SK-N-SH (cell line): ENCODE results near the gene LAMA1. TPM values are rescaled to one million over a fixed set of nuclear protein-coding genes. Genes with fewer than 3 reads are reported as not detected.

Experiments used
- CTCF ChIA-PET: fragments of 300-600, 350-600 bp; formaldehyde crosslinking; extraction: SDS; loops from one replicate; lab custom pipeline; 2021; lab: Yijun Ruan, JAX
- POLR2A ChIA-PET: fragments of 350-600 bp; sonication (Branson Sonifier 250); formaldehyde crosslinking; extraction: SDS; loops from one replicate; lab custom pipeline; 2020; ENCODE audit warnings: antibody characterized with exemption, inconsistent platforms; lab: Yijun Ruan, JAX
- DNase-seq: peaks from one replicate; pipeline ENCODE4 v3.0.0; 2012
- H2AFZ ChIP-seq: fragments of 200-600 bp; sonication (generic); 2 replicates; pipeline ENCODE4 v1.8.1; 2016; ENCODE audit warnings: antibody characterized with exemption, mild to moderate bottlenecking, low read depth
- H3F3A ChIP-seq: fragments of 200-600 bp; sonication (generic); replicated peaks from 2 replicates; pipeline ENCODE3; 2016; ENCODE audit warnings: antibody characterized with exemption, mild to moderate bottlenecking; ENCODE audit not compliant: insufficient read depth
- H3K27ac ChIP-seq, 2 experiments: fragments of 200-500 bp in 1 of 2; fragments of 200-600 bp in 1 of 2; sonication (Bioruptor generic) in 1 of 2; sonication (generic), shearing (Covaris generic) in 1 of 2; 2 replicates each; pipeline versions ENCODE4 v1.5.1 to v1.6.1; 2014 to 2016; ENCODE audit warnings: low read depth in 2 of 2, inconsistent platforms in 1 of 2, low read length in 1 of 2, mild to moderate bottlenecking in 1 of 2, mixed read lengths in 1 of 2
- H3K27me3 ChIP-seq: fragments of 200-600 bp; sonication (generic), shearing (Covaris generic); 2 replicates; pipeline ENCODE4 v1.6.1; 2016; ENCODE audit warnings: mixed run types; ENCODE audit not compliant: insufficient read depth
- H3K36me3 ChIP-seq, 2 experiments: fragments of 200-500 bp in 1 of 2; fragments of 200-600 bp in 1 of 2; sonication (Bioruptor generic) in 1 of 2; sonication (generic) in 1 of 2; replicated peaks in 1 of 2; 2 replicates each; pipeline versions ENCODE3 to v1.5.1; 2014 to 2016; ENCODE audit warnings: low read length in 1 of 2, mild to moderate bottlenecking in 1 of 2; ENCODE audit not compliant: insufficient read depth in 2 of 2, control insufficient read depth in 1 of 2
- H3K4me1 ChIP-seq, 2 experiments: fragments of 200-500 bp in 1 of 2; fragments of 200-600 bp in 1 of 2; sonication (Bioruptor generic) in 1 of 2; sonication (generic), shearing (Covaris generic) in 1 of 2; 2 replicates each; pipeline versions ENCODE4 v1.5.1 to v1.6.1; 2014 to 2016; ENCODE audit warnings: low read depth in 1 of 2, low read length in 1 of 2, mixed run types in 1 of 2; ENCODE audit not compliant: insufficient read depth in 2 of 2, control insufficient read depth in 1 of 2
- H3K4me2 ChIP-seq: fragments of 200-600 bp; sonication (generic), shearing (Covaris generic); 2 replicates; pipeline ENCODE4 v1.6.1; 2017; ENCODE audit warnings: mixed run types
- H3K4me3 ChIP-seq, 2 experiments: fragments of 200-500 bp in 1 of 2; fragments of 200-600 bp in 1 of 2; sonication (Bioruptor generic) in 1 of 2; sonication (generic), shearing (Covaris generic) in 1 of 2; 2 replicates each; pipeline versions ENCODE4 v1.5.1 to v1.8.1; 2014 to 2016; ENCODE audit warnings: low read depth in 2 of 2, inconsistent platforms in 1 of 2, low read length in 1 of 2, mild to moderate bottlenecking in 1 of 2, mixed read lengths in 1 of 2, moderate library complexity in 1 of 2
- H3K79me2 ChIP-seq: fragments of 200-600 bp; sonication (generic); 2 replicates; pipeline ENCODE4 v1.8.1; 2017; ENCODE audit warnings: mild to moderate bottlenecking; ENCODE audit not compliant: insufficient read depth
- H3K9ac ChIP-seq: fragments of 200-600 bp; sonication (generic); 2 replicates; pipeline ENCODE4 v1.6.1; 2017; ENCODE audit warnings: mixed run types
- H3K9me2 ChIP-seq: fragments of 200-600 bp; sonication (generic); 2 replicates; pipeline ENCODE4 v1.6.1; 2017; ENCODE audit warnings: mixed run types
- H3K9me3 ChIP-seq: fragments of 200-600 bp; sonication (generic); 2 replicates; pipeline ENCODE4 v1.6.1; 2017; ENCODE audit warnings: mixed run types, mild to moderate bottlenecking, moderate library complexity
- H4K20me1 ChIP-seq: fragments of 200-600 bp; sonication (generic); 2 replicates; pipeline ENCODE4 v1.6.1; 2017; ENCODE audit warnings: mild to moderate bottlenecking, mixed run types; ENCODE audit not compliant: insufficient read depth
- CHD2 ChIP-seq: fragments of 150-350 bp; IDR thresholded peaks from 2 replicates; pipeline ENCODE4 v1.6.1; 2018; ENCODE audit warnings: low read length; ENCODE audit not compliant: partially characterized antibody
- FOSL2 ChIP-seq: IDR thresholded peaks from 2 replicates; pipeline ENCODE4 v1.4.0; 2012; ENCODE audit warnings: low read depth, mild to moderate bottlenecking, moderate library complexity, borderline replicate concordance
- FOXM1 ChIP-seq: IDR thresholded peaks from 2 replicates; pipeline ENCODE4 v1.4.0; 2012; ENCODE audit warnings: low read depth, mild to moderate bottlenecking
- GATA2 ChIP-seq: sonication (generic); formaldehyde crosslinking; IDR thresholded peaks from 2 replicates; pipeline ENCODE4 v1.5.0; 2020; ENCODE audit warnings: mild to moderate bottlenecking, missing genetic modification reagents
- JUND ChIP-seq: IDR thresholded peaks from 2 replicates; pipeline ENCODE4 v1.4.0; 2012
- NFIC ChIP-seq: IDR thresholded peaks from 2 replicates; pipeline ENCODE4 v1.4.0; 2012; ENCODE audit warnings: borderline replicate concordance
- NRF1 ChIP-seq: IDR thresholded peaks from 2 replicates; pipeline ENCODE4 v1.6.1; 2012; ENCODE audit warnings: low read depth, mild to moderate bottlenecking, low read length
- POLR2AphosphoS5 ChIP-seq: IDR thresholded peaks from 2 replicates; pipeline ENCODE4 v1.6.1; 2012; ENCODE audit warnings: low read depth, low read length
- RFX5 ChIP-seq: IDR thresholded peaks from 2 replicates; pipeline ENCODE4 v1.6.1; 2012; ENCODE audit warnings: mild to moderate bottlenecking, improper control_type of control experiment, low read length
- SMC3 ChIP-seq: IDR thresholded peaks from 2 replicates; pipeline ENCODE4 v1.6.1; 2012; ENCODE audit warnings: low read depth, low read length, improper control_type of control experiment
- USF1 ChIP-seq: IDR thresholded peaks from 2 replicates; pipeline ENCODE4 v1.4.0; 2012; ENCODE audit warnings: low read depth, borderline replicate concordance
- USF2 ChIP-seq: fragments of 150-350 bp; IDR thresholded peaks from 2 replicates; pipeline ENCODE4 v1.6.1; 2017; ENCODE audit warnings: antibody characterized with exemption, low read length, low read depth, borderline replicate concordance
- whole genome bisulfite sequencing: methylation state at CpG from one replicate; pipeline ENCODE4 v1.1.6; 2017; ENCODE audit warnings: low lambda C conversion rate; 5-methylcytosine and 5-hydroxymethylcytosine counted together
- polyA plus RNA-seq, 3 experiments: library from polyadenylated mRNA; depleted of rRNA; stranded (reverse); fragments of >200 nt; gene quantifications; 2 replicates each; pipeline ENCODE4 v1.2.3, GENCODE V29; 2012
- TF ChIP-seq, protein P1 (sequence below): fragments of 200-600 bp; sonication (generic); IDR thresholded peaks from 2 replicates; pipeline ENCODE4 v1.6.1; 2017; ENCODE audit warnings: antibody characterized with exemption, mild to moderate bottlenecking, moderate library complexity
- TF ChIP-seq, protein P2 (sequence below): fragments of 150-350 bp; IDR thresholded peaks from 2 replicates; pipeline ENCODE4 v1.6.1; 2016; ENCODE audit warnings: mild to moderate bottlenecking, low read depth, low read length
- TF ChIP-seq, protein P3 (sequence below): IDR thresholded peaks from 2 replicates; pipeline ENCODE4 v1.6.1; 2012; ENCODE audit warnings: mild to moderate bottlenecking, low read depth, low read length, moderate library complexity

The LAMA1 gene
- polyA plus RNA-seq, 1 of the 3 experiments (the other 2 are of a cell fraction), result 0.07 TPM

DNA sequence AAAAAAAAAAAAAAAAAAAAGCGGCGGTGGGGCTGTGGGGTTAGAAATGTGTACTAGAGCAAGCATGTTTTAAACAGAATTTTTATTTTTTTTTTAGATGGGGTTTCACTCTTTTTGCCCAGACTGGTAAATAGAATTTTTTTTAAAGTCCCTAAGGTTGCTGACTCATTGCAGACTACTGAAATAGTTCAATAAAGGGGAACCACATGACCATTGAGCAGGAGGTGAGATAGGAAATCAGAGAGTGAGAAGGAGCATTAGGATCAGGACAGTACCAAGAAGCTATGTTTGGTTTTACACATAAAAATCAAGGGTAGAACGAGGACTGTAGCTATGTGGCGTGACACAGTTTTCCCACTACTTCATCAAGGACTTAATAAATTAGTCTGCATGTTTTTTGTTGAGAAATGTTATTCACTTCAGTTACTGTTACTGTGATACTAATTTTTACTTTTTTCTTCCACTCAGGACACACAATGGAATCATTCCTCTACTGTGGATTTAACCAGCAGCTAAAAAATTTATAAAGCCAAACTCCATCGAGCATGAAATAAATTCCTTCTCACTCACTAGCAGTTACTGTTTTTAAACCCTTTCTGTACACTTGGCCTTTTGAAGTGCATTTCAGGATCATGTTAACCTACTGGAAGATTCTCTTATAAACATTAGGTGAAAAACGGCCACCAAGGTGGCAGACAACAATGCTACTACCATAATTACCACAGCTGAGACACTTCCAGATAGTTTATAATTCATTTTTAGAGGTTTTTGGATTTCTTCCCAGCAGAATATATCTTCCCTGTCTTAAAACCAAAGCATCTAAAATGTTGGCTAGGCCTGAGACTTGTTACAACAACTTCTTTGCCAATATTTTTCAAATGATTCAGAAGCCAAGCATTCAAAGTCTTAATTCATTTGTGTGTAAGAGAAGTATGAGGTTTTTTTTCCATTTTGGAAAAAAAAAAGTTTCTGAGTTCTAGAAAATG is 33.2 kb downstream of the LAMA1 start:
- DNase-seq, result no peak
- Histone ChIP-seq H2AFZ (no peak overlapping the region), H3F3A (no peaks in the 10 kb centered on the region), H3K79me2 (no peaks in the 10 kb centered on the region), H3K36me3 (no peaks in the 10 kb centered on the region), H3K9me2 (no peaks in the 10 kb centered on the region), H4K20me1 (no peaks in the 10 kb centered on the region), H3K4me3 (no peak overlapping the region), H3K27ac (peak overlapping the region in 1 of 2 experiments; percentile 27; a peak in 1 of 4 replicates), H3K4me2 (no peak overlapping the region), H3K9me3 (no peaks in the 10 kb centered on the region), H3K9ac (no peak overlapping the region; the same call in 1 of the 2 replicates), H3K27me3 (no peaks in the 10 kb centered on the region), H3K4me1 (no peaks in the 10 kb centered on the region)
- WGBS, result 52% methylated on average over 6 of the region's 6 CpGs
- CTCF ChIA-PET, result interaction anchor here (0.6 kb wide), 1 partner anchor 392 kb away, joined by 3 read pairs; no protein-coding TSS in a partner anchor
- POLR2A ChIA-PET, result no interaction called here
- TF ChIP-seq FOXM1 (no peak), CHD2 (no peak), SMC3 (no peak), JUND (no peak), FOSL2 (no peak), GATA2 (CRISPR knock-in tag) (no peak), NRF1 (no peak), POLR2AphosphoS5 (no peak), USF1 (no peak), NFIC (no peak), RFX5 (no peak), USF2 (no peak)
- TF ChIP-seq, protein P1, sequence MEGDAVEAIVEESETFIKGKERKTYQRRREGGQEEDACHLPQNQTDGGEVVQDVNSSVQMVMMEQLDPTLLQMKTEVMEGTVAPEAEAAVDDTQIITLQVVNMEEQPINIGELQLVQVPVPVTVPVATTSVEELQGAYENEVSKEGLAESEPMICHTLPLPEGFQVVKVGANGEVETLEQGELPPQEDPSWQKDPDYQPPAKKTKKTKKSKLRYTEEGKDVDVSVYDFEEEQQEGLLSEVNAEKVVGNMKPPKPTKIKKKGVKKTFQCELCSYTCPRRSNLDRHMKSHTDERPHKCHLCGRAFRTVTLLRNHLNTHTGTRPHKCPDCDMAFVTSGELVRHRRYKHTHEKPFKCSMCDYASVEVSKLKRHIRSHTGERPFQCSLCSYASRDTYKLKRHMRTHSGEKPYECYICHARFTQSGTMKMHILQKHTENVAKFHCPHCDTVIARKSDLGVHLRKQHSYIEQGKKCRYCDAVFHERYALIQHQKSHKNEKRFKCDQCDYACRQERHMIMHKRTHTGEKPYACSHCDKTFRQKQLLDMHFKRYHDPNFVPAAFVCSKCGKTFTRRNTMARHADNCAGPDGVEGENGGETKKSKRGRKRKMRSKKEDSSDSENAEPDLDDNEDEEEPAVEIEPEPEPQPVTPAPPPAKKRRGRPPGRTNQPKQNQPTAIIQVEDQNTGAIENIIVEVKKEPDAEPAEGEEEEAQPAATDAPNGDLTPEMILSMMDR, result no peak
- TF ChIP-seq, protein P2, sequence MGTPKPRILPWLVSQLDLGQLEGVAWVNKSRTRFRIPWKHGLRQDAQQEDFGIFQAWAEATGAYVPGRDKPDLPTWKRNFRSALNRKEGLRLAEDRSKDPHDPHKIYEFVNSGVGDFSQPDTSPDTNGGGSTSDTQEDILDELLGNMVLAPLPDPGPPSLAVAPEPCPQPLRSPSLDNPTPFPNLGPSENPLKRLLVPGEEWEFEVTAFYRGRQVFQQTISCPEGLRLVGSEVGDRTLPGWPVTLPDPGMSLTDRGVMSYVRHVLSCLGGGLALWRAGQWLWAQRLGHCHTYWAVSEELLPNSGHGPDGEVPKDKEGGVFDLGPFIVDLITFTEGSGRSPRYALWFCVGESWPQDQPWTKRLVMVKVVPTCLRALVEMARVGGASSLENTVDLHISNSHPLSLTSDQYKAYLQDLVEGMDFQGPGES, result no peak
- TF ChIP-seq, protein P3, sequence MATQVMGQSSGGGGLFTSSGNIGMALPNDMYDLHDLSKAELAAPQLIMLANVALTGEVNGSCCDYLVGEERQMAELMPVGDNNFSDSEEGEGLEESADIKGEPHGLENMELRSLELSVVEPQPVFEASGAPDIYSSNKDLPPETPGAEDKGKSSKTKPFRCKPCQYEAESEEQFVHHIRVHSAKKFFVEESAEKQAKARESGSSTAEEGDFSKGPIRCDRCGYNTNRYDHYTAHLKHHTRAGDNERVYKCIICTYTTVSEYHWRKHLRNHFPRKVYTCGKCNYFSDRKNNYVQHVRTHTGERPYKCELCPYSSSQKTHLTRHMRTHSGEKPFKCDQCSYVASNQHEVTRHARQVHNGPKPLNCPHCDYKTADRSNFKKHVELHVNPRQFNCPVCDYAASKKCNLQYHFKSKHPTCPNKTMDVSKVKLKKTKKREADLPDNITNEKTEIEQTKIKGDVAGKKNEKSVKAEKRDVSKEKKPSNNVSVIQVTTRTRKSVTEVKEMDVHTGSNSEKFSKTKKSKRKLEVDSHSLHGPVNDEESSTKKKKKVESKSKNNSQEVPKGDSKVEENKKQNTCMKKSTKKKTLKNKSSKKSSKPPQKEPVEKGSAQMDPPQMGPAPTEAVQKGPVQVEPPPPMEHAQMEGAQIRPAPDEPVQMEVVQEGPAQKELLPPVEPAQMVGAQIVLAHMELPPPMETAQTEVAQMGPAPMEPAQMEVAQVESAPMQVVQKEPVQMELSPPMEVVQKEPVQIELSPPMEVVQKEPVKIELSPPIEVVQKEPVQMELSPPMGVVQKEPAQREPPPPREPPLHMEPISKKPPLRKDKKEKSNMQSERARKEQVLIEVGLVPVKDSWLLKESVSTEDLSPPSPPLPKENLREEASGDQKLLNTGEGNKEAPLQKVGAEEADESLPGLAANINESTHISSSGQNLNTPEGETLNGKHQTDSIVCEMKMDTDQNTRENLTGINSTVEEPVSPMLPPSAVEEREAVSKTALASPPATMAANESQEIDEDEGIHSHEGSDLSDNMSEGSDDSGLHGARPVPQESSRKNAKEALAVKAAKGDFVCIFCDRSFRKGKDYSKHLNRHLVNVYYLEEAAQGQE, result no peak
